K562 (cell line): ENCODE measurements around the gene AAK1.

Source experiments
- ASH1L ChIP-seq: fragments of 450-650 bp; IDR thresholded peaks from 2 replicates; pipeline ENCODE4 v1.6.1; 2018; ENCODE audit warnings: borderline replicate concordance, mild to moderate bottlenecking, low read depth; ENCODE audit not compliant: partially characterized antibody
- GTF2F1 ChIP-seq: IDR thresholded peaks from 2 replicates; pipeline ENCODE4 v1.6.1; 2011; ENCODE audit warnings: low read depth, low read length, improper control_type of control experiment
- SMC3 ChIP-seq: conservative IDR thresholded peaks from 2 replicates; pipeline ENCODE4 v1.6.1; 2011; ENCODE audit warnings: low read depth, low read length, improper control_type of control experiment; ENCODE audit not compliant: insufficient read depth
- STAT5B ChIP-seq: fragments of 250-450 bp; sonication (Bioruptor Pico); IDR thresholded peaks from 2 replicates; pipeline ENCODE4 v1.8.0; 2021; ENCODE audit warnings: mild to moderate bottlenecking, inconsistent platforms
- ZNF146 ChIP-seq: IDR thresholded peaks from one replicate; pipeline ENCODE4 v1.6.1; 2018; ENCODE audit warnings: missing compliant biosample characterization; ENCODE audit not compliant: unreplicated experiment
- ZNF274 ChIP-seq: IDR thresholded peaks from 2 replicates; pipeline ENCODE4 v1.6.1; 2011; ENCODE audit warnings: low read depth, mild to moderate bottlenecking, low read length, moderate library complexity, borderline replicate concordance
- TF ChIP-seq, protein P1 (sequence below), 3 experiments: IDR thresholded peaks in 2 of 3; conservative IDR thresholded peaks in 1 of 3; 2 replicates each; pipeline ENCODE4 v1.5.1; 2011 to 2012; ENCODE audit warnings: low read length in 3 of 3, mild to moderate bottlenecking in 3 of 3, control low read depth in 2 of 3, improper control_type of control experiment in 1 of 3, inconsistent platforms in 1 of 3, low read depth in 1 of 3, mixed read lengths in 1 of 3, moderate library complexity in 1 of 3; ENCODE audit not compliant: insufficient read depth in 2 of 3

- no peak for TF ChIP-seq STAT5B
- TF ChIP-seq ZNF146 (CRISPR knock-in tag): no peak
- TF ChIP-seq, protein P1, sequence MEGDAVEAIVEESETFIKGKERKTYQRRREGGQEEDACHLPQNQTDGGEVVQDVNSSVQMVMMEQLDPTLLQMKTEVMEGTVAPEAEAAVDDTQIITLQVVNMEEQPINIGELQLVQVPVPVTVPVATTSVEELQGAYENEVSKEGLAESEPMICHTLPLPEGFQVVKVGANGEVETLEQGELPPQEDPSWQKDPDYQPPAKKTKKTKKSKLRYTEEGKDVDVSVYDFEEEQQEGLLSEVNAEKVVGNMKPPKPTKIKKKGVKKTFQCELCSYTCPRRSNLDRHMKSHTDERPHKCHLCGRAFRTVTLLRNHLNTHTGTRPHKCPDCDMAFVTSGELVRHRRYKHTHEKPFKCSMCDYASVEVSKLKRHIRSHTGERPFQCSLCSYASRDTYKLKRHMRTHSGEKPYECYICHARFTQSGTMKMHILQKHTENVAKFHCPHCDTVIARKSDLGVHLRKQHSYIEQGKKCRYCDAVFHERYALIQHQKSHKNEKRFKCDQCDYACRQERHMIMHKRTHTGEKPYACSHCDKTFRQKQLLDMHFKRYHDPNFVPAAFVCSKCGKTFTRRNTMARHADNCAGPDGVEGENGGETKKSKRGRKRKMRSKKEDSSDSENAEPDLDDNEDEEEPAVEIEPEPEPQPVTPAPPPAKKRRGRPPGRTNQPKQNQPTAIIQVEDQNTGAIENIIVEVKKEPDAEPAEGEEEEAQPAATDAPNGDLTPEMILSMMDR (IDR thresholded peaks at IDR 0.05 in 2 of 3, conservative IDR thresholded peaks at IDR 0.05 in 1 of 3; ENCODE audit: insufficient read depth in 2 of 3, low read depth in 1 of 3, low read length in 3 of 3): no peak
- TF ChIP-seq SMC3: no peak
- no peak for TF ChIP-seq GTF2F1
- no peak for TF ChIP-seq ASH1L
- TF ChIP-seq ZNF274: no peak
Observed at GRCh38 chr2:69525261-69525660, 118.3 kb downstream of the AAK1 start.
